Measurements from ENCODE around the gene TUBA1A. TPM values are rescaled to one million over a fixed set of nuclear protein-coding genes. Genes with fewer than 3 reads are reported as not detected.
"Not testable (repeated sequence)": the region's sequence is repeated elsewhere in the genome, so short reads cannot be mapped to it uniquely, and the experiment has no call there.

The TUBA1A gene
- polyA plus RNA-seq, 12 donors: 566 to 895 (median 723) TPM; not detected in 1

- no peak for DNase-seq
Observed at GRCh38 chr12:49170924-49171323, 18.0 kb downstream of the TUBA1A start.

- DNase-seq: no peak
Observed at GRCh38 chr12:49165114-49165513, 23.8 kb downstream of the TUBA1A start.

GRCh38 chr12:49161901-49162300, 27.0 kb downstream of the TUBA1A start:
- DNase-seq: not testable (repeated sequence)

GRCh38 chr12:49161092-49161795, 27.6 kb downstream of the TUBA1A start:
- DNase-seq: no peak

GRCh38 chr12:49160399-49160798, 28.5 kb downstream of the TUBA1A start:
- DNase-seq: no peak

GRCh38 chr12:49154221-49154620, 34.7 kb downstream of the TUBA1A start:
- DNase-seq: no peak

GRCh38 chr12:49147384-49147783, 41.5 kb downstream of the TUBA1A start:
- no peak for DNase-seq

- no peak for DNase-seq
Observed at GRCh38 chr12:49146406-49146805, 42.5 kb downstream of the TUBA1A start.

- DNase-seq: no peak
Observed at GRCh38 chr12:49144384-49144783, 44.5 kb downstream of the TUBA1A start.

- DNase-seq: no peak
Observed at GRCh38 chr12:49138999-49139398, 49.9 kb downstream of the TUBA1A start.

- no peak for DNase-seq
Observed at GRCh38 chr12:49138587-49138986, 50.3 kb downstream of the TUBA1A start.

GRCh38 chr12:49137476-49137875, 51.4 kb downstream of the TUBA1A start:
- DNase-seq: no peak

- DNase-seq: not testable (repeated sequence)
Observed at GRCh38 chr12:49136997-49137396, 51.9 kb downstream of the TUBA1A start.

Other genes starting within 250 kb of the TUBA1A start
- 10 to 100 TPM in 11 of 12 donors, not detected in 1; 33.2 to 93.3 (median 45.4) TPM for gene ARF3, start 231.6 kb downstream of the TUBA1A start, polyA plus RNA-seq (ENCODE audit: insufficient read length in 12 of 12)
- 1 to 10 TPM in 4 of 12 donors, under 1 TPM in 6, not detected in 2; 0.44 to 9.1 (median 0.98) TPM for gene WNT10B, start 217.3 kb downstream of the TUBA1A start, polyA plus RNA-seq (ENCODE audit: insufficient read length in 12 of 12)
- gene WNT1, start 210.8 kb downstream of the TUBA1A start, polyA plus RNA-seq (ENCODE audit: insufficient read length in 12 of 12): under 1 TPM in 2 of 12 donors, not detected in 10; 0.12 to 0.17 TPM
- gene DDN, start 189.7 kb downstream of the TUBA1A start, polyA plus RNA-seq (ENCODE audit: insufficient read length in 12 of 12): 10 to 100 TPM in 9 of 12 donors, 1 to 10 TPM in 2, not detected in 1; 5.7 to 36.6 (median 17.4) TPM
- 10 to 100 TPM in 11 of 12 donors, not detected in 1; 52.9 to 77.7 (median 59.4) TPM for gene PRKAG1, start 170.3 kb downstream of the TUBA1A start, polyA plus RNA-seq (ENCODE audit: insufficient read length in 12 of 12)
- 10 to 100 TPM; 29.4 to 59.8 (median 38.2) TPM for gene KMT2D, start 128.3 kb downstream of the TUBA1A start, polyA plus RNA-seq (ENCODE audit: insufficient read length in 12 of 12)
- gene RHEBL1, start 119.1 kb downstream of the TUBA1A start, polyA plus RNA-seq (ENCODE audit: insufficient read length in 12 of 12): 1 to 10 TPM in 10 of 12 donors, not detected in 2; 1.0 to 2.2 (median 1.6) TPM
- gene DHH, start 94.3 kb downstream of the TUBA1A start, polyA plus RNA-seq (ENCODE audit: insufficient read length in 12 of 12): 1 to 10 TPM in 2 of 12 donors, under 1 TPM in 8, not detected in 2; 0.48 to 1.6 (median 0.77) TPM
- 10 to 100 TPM in 11 of 12 donors, not detected in 1; 28.5 to 64.0 (median 38.6) TPM for gene LMBR1L, start 78.2 kb downstream of the TUBA1A start, polyA plus RNA-seq (ENCODE audit: insufficient read length in 12 of 12)
- gene TUBA1B, start 57.7 kb downstream of the TUBA1A start, polyA plus RNA-seq (ENCODE audit: insufficient read length in 12 of 12): 1,000 to 10,000 TPM in 5 of 12 donors, 100 to 1,000 TPM in 7; 274 to 1,254 (median 956) TPM
- gene TUBA1C, start 76.0 kb upstream of the TUBA1A start, polyA plus RNA-seq (ENCODE audit: insufficient read length in 12 of 12): 100 to 1,000 TPM in 3 of 12 donors, 10 to 100 TPM in 8, not detected in 1; 41.3 to 160 (median 68.7) TPM
- gene PRPH, start 106.1 kb upstream of the TUBA1A start, polyA plus RNA-seq (ENCODE audit: insufficient read length in 12 of 12): 10 to 100 TPM in 1 of 12 donors, 1 to 10 TPM in 6, under 1 TPM in 4, not detected in 1; 0.56 to 76.2 (median 1.3) TPM
- 10 to 100 TPM in 8 of 12 donors, 1 to 10 TPM in 3, not detected in 1; 7.0 to 29.2 (median 12.3) TPM for gene TROAP, start 134.2 kb upstream of the TUBA1A start, polyA plus RNA-seq (ENCODE audit: insufficient read length in 12 of 12)
- under 1 TPM in 2 of 12 donors, not detected in 10; 0.08 to 0.10 TPM for gene C1QL4, start 148.1 kb upstream of the TUBA1A start, polyA plus RNA-seq (ENCODE audit: insufficient read length in 12 of 12)
- 1 to 10 TPM in 1 of 12 donors, under 1 TPM in 10, not detected in 1; 0.08 to 9.2 (median 0.15) TPM for gene DNAJC22, start 157.8 kb upstream of the TUBA1A start, polyA plus RNA-seq (ENCODE audit: insufficient read length in 12 of 12)
- gene SPATS2, start 178.4 kb upstream of the TUBA1A start, polyA plus RNA-seq (ENCODE audit: insufficient read length in 12 of 12): 10 to 100 TPM in 11 of 12 donors, not detected in 1; 19.8 to 61.7 (median 32.7) TPM